Chondrocyte (in vitro differentiated cells): ENCODE results near the gene SMAD3. TPM values are rescaled to one million over a fixed set of nuclear protein-coding genes. Genes with fewer than 3 reads are reported as not detected.

ENCODE experiments used
- DNase-seq: peaks from one replicate; pipeline ENCODE4 v3.0.0; 2021; ENCODE audit warnings: mixed read lengths, low spot score
- H3K27ac Mint-ChIP-seq: one replicate; pipeline ENCODE4 v1.8.0; 2021; ENCODE audit warnings: mild to moderate bottlenecking, moderate library complexity, mixed read lengths; ENCODE audit not compliant: unreplicated experiment
- H3K27me3 Mint-ChIP-seq: 2 replicates; pipeline ENCODE4 v1.8.0; 2021; ENCODE audit warnings: low read depth, mixed read lengths
- H3K36me3 Mint-ChIP-seq: 2 replicates; pipeline ENCODE4 v1.8.0; 2021; ENCODE audit warnings: low read depth, mixed read lengths
- H3K4me1 Mint-ChIP-seq: 2 replicates; pipeline ENCODE4 v1.8.0; 2021; ENCODE audit warnings: low read depth, mild to moderate bottlenecking, mixed read lengths
- H3K4me3 Mint-ChIP-seq: one replicate; pipeline ENCODE4 v1.8.0; 2021; ENCODE audit warnings: mild to moderate bottlenecking, moderate library complexity, mixed read lengths; ENCODE audit not compliant: unreplicated experiment
- H3K9me3 Mint-ChIP-seq: 2 replicates; pipeline ENCODE4 v1.8.0; 2021; ENCODE audit warnings: low read depth, mixed read lengths
- CTCF ChIP-seq: fragments of 200-600 bp; sonication (generic); IDR thresholded peaks from 2 replicates; pipeline ENCODE4 v1.5.0; 2021; ENCODE audit warnings: antibody characterized with exemption, mild to moderate bottlenecking, moderate library complexity
- total RNA-seq: library from RNA; stranded (reverse); gene quantifications from 3 replicates; pipeline ENCODE4 v1.2.1, GENCODE V29; 2021

SMAD3 gene
- total RNA-seq, 1 donor from 2014 or later: 23.2 TPM

- Mint-ChIP-seq H3K27me3 (no peaks in the 10 kb centered on the region), H3K9me3 (no peaks in the 10 kb centered on the region), H3K27ac (no peak overlapping the region), H3K4me1 (peaks cover 83% of the 10 kb centered on the region), H3K36me3 (peaks cover 1% of the 10 kb centered on the region), H3K4me3 (no peak overlapping the region)
- no peak for DNase-seq
- TF ChIP-seq CTCF: no peak
Measured at GRCh38 chr15:67079361-67079760, 14.0 kb downstream of the SMAD3 start.

- peaks cover 81% of the 10 kb centered on the region for H3K4me1 Mint-ChIP-seq
- H3K27me3 Mint-ChIP-seq: no peaks in the 10 kb centered on the region
- peak overlapping the region; percentile 50 for H3K4me3 Mint-ChIP-seq
- peak overlapping the region; percentile 96 for H3K27ac Mint-ChIP-seq
- TF ChIP-seq CTCF: peak; percentile 32
- peaks cover 1% of the 10 kb centered on the region for H3K36me3 Mint-ChIP-seq
- H3K9me3 Mint-ChIP-seq: no peaks in the 10 kb centered on the region
- DNase-seq: no peak
Measured at GRCh38 chr15:67080118-67080899, 14.9 kb downstream of the SMAD3 start.

- Mint-ChIP-seq H3K9me3 (no peaks in the 10 kb centered on the region), H3K27ac (peak overlapping the region; percentile 96), H3K4me3 (peak overlapping the region; percentile 50), H3K4me1 (peaks cover 82% of the 10 kb centered on the region), H3K27me3 (no peaks in the 10 kb centered on the region), H3K36me3 (no peaks in the 10 kb centered on the region)
- peak; percentile 48 for TF ChIP-seq CTCF
- DNase-seq: no peak
Measured at GRCh38 chr15:67080900-67081431, 15.6 kb downstream of the SMAD3 start.

- Mint-ChIP-seq H3K9me3 (no peaks in the 10 kb centered on the region), H3K36me3 (no peaks in the 10 kb centered on the region), H3K27me3 (no peaks in the 10 kb centered on the region), H3K4me1 (peaks cover 78% of the 10 kb centered on the region), H3K27ac (no peak overlapping the region), H3K4me3 (no peak overlapping the region)
- DNase-seq: no peak
- TF ChIP-seq CTCF: no peak
Measured at GRCh38 chr15:67082007-67082536, 16.7 kb downstream of the SMAD3 start.

- no peaks in the 10 kb centered on the region for H3K36me3 Mint-ChIP-seq
- H3K9me3 Mint-ChIP-seq: no peaks in the 10 kb centered on the region
- no peak for DNase-seq
- no peak overlapping the region for H3K27ac Mint-ChIP-seq
- H3K4me1 Mint-ChIP-seq: peaks cover 80% of the 10 kb centered on the region
- no peak for TF ChIP-seq CTCF
- H3K4me3 Mint-ChIP-seq: no peak overlapping the region
- H3K27me3 Mint-ChIP-seq: no peaks in the 10 kb centered on the region
Measured at GRCh38 chr15:67083135-67083762, 17.8 kb downstream of the SMAD3 start.
